H1 (cell line): ENCODE results near the gene IGLON5. TPM values are rescaled to one million over a fixed set of nuclear protein-coding genes. Genes with fewer than 3 reads are reported as not detected.

Experiments used
- CTCF ChIA-PET: fragments of 300-600 bp; sonication (Branson Sonifier 250); formaldehyde crosslinking; loops from one replicate; lab custom pipeline; 2021; ENCODE audit not compliant: partially characterized antibody; lab: Charles Lee
- POLR2A ChIA-PET: fragments of 300-600 bp; sonication (Branson Sonifier 250); formaldehyde crosslinking; loops from one replicate; lab custom pipeline; 2021; ENCODE audit warnings: inconsistent platforms; ENCODE audit not compliant: partially characterized antibody; lab: Charles Lee
- DNase-seq, 2 experiments: peaks; one replicate each; pipeline versions ENCODE4 v3.0.0 to v3.0.0-alpha.2; 2010 to 2022; ENCODE audit warnings: low spot score in 2 of 2, low read depth in 1 of 2, mixed read lengths in 1 of 2
- FAIRE-seq: peaks from 2 replicates; lab custom pipeline; 2011; peaks lifted over from hg19 to GRCh38; lab: Jason Lieb, UNC
- H2AFZ ChIP-seq: 2 replicates; pipeline ENCODE4 v1.8.1; 2012; ENCODE audit warnings: low read length, inconsistent platforms
- H2AK5ac ChIP-seq: 2 replicates; pipeline ENCODE4 v1.6.1; 2013; ENCODE audit warnings: low read depth, low read length
- H2BK120ac ChIP-seq: replicated peaks from 2 replicates; pipeline ENCODE3; 2013; ENCODE audit warnings: low read depth, low read length, inconsistent platforms
- H2BK12ac ChIP-seq: 2 replicates; pipeline ENCODE4 v1.6.1; 2013; ENCODE audit warnings: low read depth, low read length
- H2BK15ac ChIP-seq: 2 replicates; pipeline ENCODE4 v1.6.1; 2013; ENCODE audit warnings: low read length
- H2BK20ac ChIP-seq: 2 replicates; pipeline ENCODE4 v1.6.1; 2013; ENCODE audit warnings: low read length
- H2BK5ac ChIP-seq: 2 replicates; pipeline ENCODE4 v1.6.1; 2013; ENCODE audit warnings: low read depth, low read length
- H3K14ac ChIP-seq: 2 replicates; pipeline ENCODE4 v1.6.1; 2013; ENCODE audit warnings: inconsistent platforms; ENCODE audit not compliant: insufficient read length
- H3K18ac ChIP-seq: 2 replicates; pipeline ENCODE4 v1.6.1; 2013; ENCODE audit warnings: low read length; ENCODE audit errors: extremely low read depth
- H3K23ac ChIP-seq: 2 replicates; pipeline ENCODE4 v1.6.1; 2013; ENCODE audit warnings: inconsistent platforms; ENCODE audit not compliant: insufficient read length
- H3K23me2 ChIP-seq: 2 replicates; pipeline ENCODE4 v1.6.1; 2013; ENCODE audit warnings: low read depth, low read length
- H3K27ac ChIP-seq: 2 replicates; pipeline ENCODE4 v1.6.1; 2011; ENCODE audit warnings: low read depth, low read length, inconsistent platforms
- H3K27me3 ChIP-seq, 4 experiments: replicated peaks in 1 of 4; 1 replicate in 1 of 4; 2 replicates in 3 of 4; pipeline versions ENCODE4 v1.6.1 to v1.8.1; 2011 to 2013; ENCODE audit warnings: low read length in 3 of 4, mild to moderate bottlenecking in 3 of 4, inconsistent platforms in 2 of 4, mixed read lengths in 2 of 4, moderate library complexity in 1 of 4; ENCODE audit not compliant: control insufficient read depth in 3 of 4, insufficient read depth in 3 of 4; ENCODE audit errors: extremely low read depth in 1 of 4
- H3K36me3 ChIP-seq, 4 experiments: 2 replicates each; pipeline versions ENCODE4 v1.6.1 to v1.8.1; 2011 to 2013; ENCODE audit warnings: mild to moderate bottlenecking in 4 of 4, low read length in 3 of 4, moderate library complexity in 2 of 4, control low read depth in 1 of 4, inconsistent platforms in 1 of 4; ENCODE audit not compliant: insufficient read depth in 4 of 4, control insufficient read depth in 2 of 4
- H3K4ac ChIP-seq: replicated peaks from 2 replicates; pipeline ENCODE3; 2013; ENCODE audit warnings: low read length, low read depth, mixed read lengths, inconsistent platforms; ENCODE audit not compliant: insufficient read length
- H3K4me1 ChIP-seq, 4 experiments: replicated peaks in 1 of 4; 1 replicate in 1 of 4; 2 replicates in 3 of 4; pipeline versions ENCODE4 v1.6.1 to v1.8.1; 2011 to 2013; ENCODE audit warnings: low read length in 3 of 4, inconsistent platforms in 2 of 4, mixed read lengths in 1 of 4; ENCODE audit not compliant: insufficient read depth in 4 of 4, control insufficient read depth in 3 of 4
- H3K4me2 ChIP-seq, 2 experiments: 2 replicates each; pipeline versions ENCODE4 v1.6.1 to v1.8.1; 2011 to 2013; ENCODE audit warnings: low read depth in 2 of 2, low read length in 2 of 2, control low read depth in 1 of 2, inconsistent platforms in 1 of 2, mild to moderate bottlenecking in 1 of 2; ENCODE audit not compliant: insufficient read depth in 1 of 2
- H3K4me3 ChIP-seq, 4 experiments: fragments of 200-600, 300-600 bp in 1 of 4; sonication (generic), shearing (Covaris generic), sonication (Bioruptor Twin) in 1 of 4; 2 replicates each; pipeline versions ENCODE4 v1.5.1 to v1.8.1; 2011 to 2016; ENCODE audit warnings: low read length in 4 of 4, low read depth in 3 of 4, control low read depth in 2 of 4, inconsistent platforms in 2 of 4, mild to moderate bottlenecking in 2 of 4, mixed read lengths in 1 of 4, moderate library complexity in 1 of 4; ENCODE audit not compliant: insufficient read depth in 2 of 4; ENCODE audit errors: extremely low read depth in 1 of 4
- H3K56ac ChIP-seq: replicated peaks from 2 replicates; pipeline ENCODE3; 2013; ENCODE audit warnings: low read depth, mild to moderate bottlenecking, mixed read lengths, low read length, inconsistent platforms; ENCODE audit not compliant: insufficient read length
- H3K79me1 ChIP-seq: 2 replicates; pipeline ENCODE4 v1.6.1; 2013; ENCODE audit warnings: low read depth, low read length, control low read depth
- H3K79me2 ChIP-seq, 2 experiments: 2 replicates each; pipeline versions ENCODE4 v1.6.1 to v1.8.1; 2012 to 2013; ENCODE audit warnings: low read length in 2 of 2, mild to moderate bottlenecking in 2 of 2, inconsistent platforms in 1 of 2; ENCODE audit not compliant: insufficient read depth in 2 of 2, control insufficient read depth in 1 of 2
- H3K9ac ChIP-seq, 4 experiments: replicated peaks in 1 of 4; 1 replicate in 1 of 4; 2 replicates in 3 of 4; pipeline versions ENCODE4 v1.6.1 to v1.8.1; 2011 to 2013; ENCODE audit warnings: low read depth in 3 of 4, low read length in 3 of 4, control low read depth in 2 of 4, mild to moderate bottlenecking in 2 of 4, moderate library complexity in 2 of 4, inconsistent platforms in 1 of 4; ENCODE audit errors: extremely low read depth in 1 of 4
- H3K9me3 ChIP-seq, 2 experiments: 2 replicates each; pipeline versions ENCODE4 v1.6.1 to v1.8.1; 2012 to 2013; ENCODE audit warnings: mild to moderate bottlenecking in 2 of 2, moderate library complexity in 2 of 2, control low read depth in 1 of 2, inconsistent platforms in 1 of 2, low read depth in 1 of 2, low read length in 1 of 2, mixed read lengths in 1 of 2; ENCODE audit not compliant: insufficient read depth in 2 of 2
- H4K20me1 ChIP-seq, 2 experiments: replicated peaks in 1 of 2; 2 replicates each; pipeline versions ENCODE3 to v1.8.1; 2011 to 2013; ENCODE audit warnings: inconsistent platforms in 2 of 2, low read length in 2 of 2, mild to moderate bottlenecking in 1 of 2; ENCODE audit not compliant: insufficient read depth in 2 of 2, control insufficient read depth in 1 of 2
- H4K5ac ChIP-seq: 2 replicates; pipeline ENCODE4 v1.6.1; 2013; ENCODE audit warnings: low read length, low read depth, mixed read lengths, inconsistent platforms; ENCODE audit not compliant: insufficient read length
- H4K8ac ChIP-seq: 2 replicates; pipeline ENCODE4 v1.8.0; 2013; ENCODE audit warnings: mild to moderate bottlenecking, moderate library complexity, low read length, inconsistent platforms; ENCODE audit not compliant: insufficient read depth; ENCODE audit errors: extremely low read depth
- H4K91ac ChIP-seq: replicated peaks from 2 replicates; pipeline ENCODE3; 2013; ENCODE audit warnings: low read length, mixed read lengths, inconsistent platforms; ENCODE audit not compliant: insufficient read length
- BACH1 ChIP-seq: IDR thresholded peaks from 2 replicates; pipeline ENCODE4 v1.6.1; 2012; ENCODE audit warnings: low read length, improper control_type of control experiment
- CHD1 ChIP-seq: IDR thresholded peaks from 2 replicates; pipeline ENCODE4 v1.6.1; 2012; ENCODE audit warnings: low read depth, low read length, improper control_type of control experiment
- CREB1 ChIP-seq: IDR thresholded peaks from 2 replicates; pipeline ENCODE4 v1.6.1; 2012; ENCODE audit warnings: inconsistent platforms
- RXRA ChIP-seq: IDR thresholded peaks from 2 replicates; pipeline ENCODE4 v1.6.1; 2011; ENCODE audit warnings: low read depth, mild to moderate bottlenecking, low read length, moderate library complexity; ENCODE audit not compliant: insufficient read depth
- SP1 ChIP-seq: IDR thresholded peaks from 2 replicates; pipeline ENCODE4 v1.6.1; 2011; ENCODE audit warnings: low read depth, low read length
- TAF7 ChIP-seq: optimal IDR thresholded peaks from 2 replicates; pipeline ENCODE3; 2011; ENCODE audit warnings: low read depth, mild to moderate bottlenecking, inconsistent platforms, low read length, moderate library complexity, borderline replicate concordance
- WGBS, 2 experiments: shearing (Covaris generic) in 1 of 2; methylation state at CpG; one replicate each; pipeline versions ENCODE4 v1.1.6 to v1.1.7; 2013 to 2015; ENCODE audit warnings: low lambda C conversion rate in 2 of 2, mixed read lengths in 2 of 2, inconsistent platforms in 1 of 2, low coverage in 1 of 2, missing lambda C conversion rate in 1 of 2; ENCODE audit not compliant: insufficient replicate concordance in 2 of 2, insufficient coverage in 1 of 2, insufficient read length in 1 of 2; ENCODE audit errors: extremely low coverage in 1 of 2, missing lambda C conversion rate in 1 of 2; 5-methylcytosine and 5-hydroxymethylcytosine counted together
- polyA plus RNA-seq, 7 experiments: library from polyadenylated mRNA; depleted of rRNA in 3 of 7; stranded (reverse) in 5 of 7; unstranded in 2 of 7; fragments of >200 nt in 5 of 7; fragments of 200-250 nt in 2 of 7; gene quantifications; 1 replicate in 5 of 7; 2 replicates in 1 of 7; 4 replicates in 1 of 7; pipeline versions ENCODE4 v1.2.1 to v1.2.3, GENCODE V29; 2011 to 2013; ENCODE audit warnings: missing spikeins in 2 of 7, mixed read lengths in 2 of 7
- total RNA-seq: library from RNA; stranded (reverse); fragmentation: NEBNext Ultra II Directional; extraction: Animal tissue kit (Norgen Biotek cat#: 25700); gene quantifications from 2 replicates; pipeline ENCODE4 v1.2.1, GENCODE V29; 2021

IGLON5 gene
- total and polyA plus RNA-seq, 2 of the 8 experiments (the other 6 are each of a cell fraction or from before 2014, with no cell fraction given) = 31.8 to 34.6 TPM

DNA sequence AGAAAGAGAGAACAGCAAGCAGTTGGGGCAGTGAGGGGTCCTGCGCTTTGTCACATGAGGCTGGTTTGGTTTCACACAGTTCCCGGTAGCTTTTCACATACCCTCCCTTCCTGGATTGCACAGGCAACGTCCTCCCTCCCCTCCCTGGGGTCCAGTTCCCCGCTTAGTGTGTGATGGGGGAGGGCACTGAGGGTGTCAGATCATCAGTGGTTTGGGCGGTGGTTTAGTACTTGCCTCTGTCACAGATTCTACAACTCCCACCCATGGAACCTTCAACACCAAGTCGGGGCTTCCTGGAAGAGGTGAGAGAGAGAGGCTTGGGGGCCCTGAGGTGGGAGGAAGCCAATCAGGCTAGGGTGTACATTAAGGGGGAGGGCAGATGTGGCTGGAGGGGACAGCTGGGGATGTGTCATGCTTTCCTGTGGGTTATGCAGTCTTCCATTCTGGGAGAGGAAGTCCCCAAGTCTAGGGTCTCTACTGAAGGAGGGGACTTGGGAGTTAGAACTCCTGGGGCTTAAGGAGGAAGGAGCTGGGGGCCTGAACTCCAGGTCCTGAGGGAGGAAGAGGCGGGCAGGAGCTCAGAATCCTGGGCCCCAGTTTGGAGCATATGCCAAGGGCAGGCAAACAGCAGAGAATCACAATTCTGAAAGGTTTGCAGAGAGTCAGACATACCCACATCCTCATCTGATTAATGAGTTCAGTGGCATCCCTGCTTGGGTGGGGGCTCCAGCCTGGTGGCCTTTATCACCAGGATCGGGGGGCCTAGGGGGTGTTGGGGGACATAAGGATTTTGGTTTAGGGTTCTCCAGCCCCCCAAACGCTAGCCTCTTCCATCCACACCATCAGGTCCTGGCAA, 61.4 kb downstream of the IGLON5 start, which contains the start of gene NKG7:
Gene NKG7, minus strand, starts transcription at position 6 of the 856 bp plus-strand sequence. CDS start 119 bp downstream, outside the sequence.
- Histone ChIP-seq H3K9ac (no peak within 1 kb of the TSS), H3K23me2 (peaks cover 10% of the 10 kb centered on the region; the same call in 1 of the 2 replicates), H2BK12ac (no peak within 1 kb of the TSS), H2BK5ac (no peak within 1 kb of the TSS), H2AK5ac (peak within 1 kb of the TSS; percentile 39; the same call in 1 of the 2 replicates), H3K79me1 (no peaks in the 10 kb centered on the region), H3K4me2 (no peak within 1 kb of the TSS), H3K4ac (no peak within 1 kb of the TSS), H3K9me3 (no peaks in the 10 kb centered on the region), H3K18ac (no peak within 1 kb of the TSS), H2AFZ (no peak within 1 kb of the TSS), H3K4me1 (peaks cover 0 to 9% (median 8%) of the 10 kb centered on the region in 4 experiments; a peak in 5 of 7 replicates)
- ChIA-PET POLR2A (interaction anchor here (1.3 to 2.7 kb wide), 3 partner anchors 8 to 22 kb away, joined by 3 to 11 read pairs (median 5); partner anchors contain the start of gene C19orf84), CTCF (interaction anchor here (0.9 to 1.8 kb wide), 4 partner anchors 24 to 49 kb away, joined by 3 to 5 read pairs (median 4); partner anchors contain the start of gene SIGLEC10)
- no peak for TF ChIP-seq SP1
- TF ChIP-seq CREB1 = no peak
- TF ChIP-seq RXRA = no peak
- TF ChIP-seq CHD1 = no peak
- no peak for TF ChIP-seq TAF7
- no peak for TF ChIP-seq BACH1
- TF ChIP-seq, all 59 proteins: peak for 0
- H3K56ac ChIP-seq = no peak within 1 kb of the TSS
- no peak within 1 kb of the TSS for H3K4me3 ChIP-seq
- no peaks in the 10 kb centered on the region for H3K36me3 ChIP-seq
- no peaks in the 10 kb centered on the region; a peak in 2 of 7 replicates for H3K27me3 ChIP-seq
- no peak within 1 kb of the TSS for H3K27ac ChIP-seq
- H4K8ac ChIP-seq = peak within 1 kb of the TSS; percentile 86; the same call in 1 of the 2 replicates
- 88% methylated on average over 7 of the region's 9 CpGs; no CpG with 5 or more reads in 1 of the 2 experiments for WGBS, 2 experiments
- H4K91ac ChIP-seq = no peak within 1 kb of the TSS
- H3K79me2 ChIP-seq = no peaks in the 10 kb centered on the region
- FAIRE-seq (no peak), DNase-seq (no peak)
- H2BK15ac ChIP-seq = no peak within 1 kb of the TSS
- H4K5ac ChIP-seq = no peak within 1 kb of the TSS
- no peak within 1 kb of the TSS for H3K14ac ChIP-seq
- H2BK20ac ChIP-seq = no peak within 1 kb of the TSS
- H4K20me1 ChIP-seq = no peaks in the 10 kb centered on the region
- H2BK120ac ChIP-seq = no peak within 1 kb of the TSS
- H3K23ac ChIP-seq = no peak within 1 kb of the TSS
